Esophagus squamous epithelium (tissue), 4 donors: ENCODE data around the gene EPS8L1.

Source experiments
- POLR2A ChIP-seq, 4 donors: fragments of 450-650 bp; IDR thresholded peaks; one replicate each; pipeline ENCODE4 v1.6.1; 2017; ENCODE audit warnings: antibody characterized with exemption in 4 of 4, mild to moderate bottlenecking in 4 of 4, moderate library complexity in 3 of 4
- TF ChIP-seq, protein P1 (sequence below), 6 experiments: fragments of 450-650 bp in 4 of 6; fragments of 200-600 bp in 2 of 6; sonication (generic) in 2 of 6; IDR thresholded peaks; one replicate each; pipeline ENCODE4 v1.5.1; 2016 to 2019; ENCODE audit warnings: antibody characterized with exemption in 6 of 6, mild to moderate bottlenecking in 4 of 6, moderate library complexity in 4 of 6

DNA sequence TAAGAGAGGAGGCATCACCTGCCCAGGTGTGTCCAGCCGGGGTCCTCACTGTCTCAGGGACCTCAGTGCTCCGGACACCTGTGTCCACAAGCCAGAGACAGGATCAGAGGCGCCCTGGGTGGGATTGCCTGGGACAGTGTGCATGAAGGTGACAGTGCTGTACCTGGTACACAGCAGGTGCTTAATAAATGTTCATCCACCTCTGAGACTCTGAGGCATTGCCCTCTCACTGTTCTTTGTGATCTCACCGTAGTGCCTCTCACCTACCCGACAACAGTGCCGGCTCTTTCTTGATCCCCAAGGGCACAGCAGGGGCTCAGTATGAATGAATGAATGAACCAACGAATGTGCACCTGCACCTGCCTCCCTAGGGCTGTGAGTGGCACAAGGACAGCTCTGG lies 21.9 kb upstream of the EPS8L1 start:
- TF ChIP-seq, protein P1, sequence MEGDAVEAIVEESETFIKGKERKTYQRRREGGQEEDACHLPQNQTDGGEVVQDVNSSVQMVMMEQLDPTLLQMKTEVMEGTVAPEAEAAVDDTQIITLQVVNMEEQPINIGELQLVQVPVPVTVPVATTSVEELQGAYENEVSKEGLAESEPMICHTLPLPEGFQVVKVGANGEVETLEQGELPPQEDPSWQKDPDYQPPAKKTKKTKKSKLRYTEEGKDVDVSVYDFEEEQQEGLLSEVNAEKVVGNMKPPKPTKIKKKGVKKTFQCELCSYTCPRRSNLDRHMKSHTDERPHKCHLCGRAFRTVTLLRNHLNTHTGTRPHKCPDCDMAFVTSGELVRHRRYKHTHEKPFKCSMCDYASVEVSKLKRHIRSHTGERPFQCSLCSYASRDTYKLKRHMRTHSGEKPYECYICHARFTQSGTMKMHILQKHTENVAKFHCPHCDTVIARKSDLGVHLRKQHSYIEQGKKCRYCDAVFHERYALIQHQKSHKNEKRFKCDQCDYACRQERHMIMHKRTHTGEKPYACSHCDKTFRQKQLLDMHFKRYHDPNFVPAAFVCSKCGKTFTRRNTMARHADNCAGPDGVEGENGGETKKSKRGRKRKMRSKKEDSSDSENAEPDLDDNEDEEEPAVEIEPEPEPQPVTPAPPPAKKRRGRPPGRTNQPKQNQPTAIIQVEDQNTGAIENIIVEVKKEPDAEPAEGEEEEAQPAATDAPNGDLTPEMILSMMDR (IDR thresholded peaks at IDR 0.05), result no peak
- no peak for TF ChIP-seq POLR2A (IDR thresholded peaks at IDR 0.05)
